GM12801 (cell line): ENCODE results near the gene KLHL15.

Experiments
- CTCF ChIP-seq: IDR thresholded peaks from one replicate; pipeline ENCODE4 v1.5.1; 2011; ENCODE audit warnings: control low read depth; ENCODE audit not compliant: insufficient read length; ENCODE audit errors: extremely low read depth

The KLHL15 gene

GRCh38 chrX:24020306-24020876, 6.6 kb downstream of the KLHL15 start:
- no peak for TF ChIP-seq CTCF

DNA sequence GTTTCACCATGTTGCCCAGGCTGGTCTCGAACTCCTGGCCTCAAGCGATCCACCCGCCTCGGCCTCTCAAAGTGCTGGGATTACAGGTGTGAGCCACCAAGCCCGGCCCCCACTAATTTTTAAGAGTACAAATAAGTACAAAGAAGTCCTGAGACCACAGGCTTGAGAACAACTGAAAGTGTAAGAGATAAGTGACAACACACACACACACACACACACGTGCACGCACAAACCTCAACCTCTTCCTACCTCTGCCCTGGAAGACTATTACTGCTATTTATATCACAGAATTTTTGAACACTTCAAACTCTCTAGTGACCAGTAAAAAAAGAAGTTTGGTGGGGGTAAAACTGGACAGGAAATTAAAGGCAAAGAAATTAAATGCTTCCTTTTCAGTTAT, 7.5 kb downstream of the KLHL15 start:
- no peak for TF ChIP-seq CTCF

DNA sequence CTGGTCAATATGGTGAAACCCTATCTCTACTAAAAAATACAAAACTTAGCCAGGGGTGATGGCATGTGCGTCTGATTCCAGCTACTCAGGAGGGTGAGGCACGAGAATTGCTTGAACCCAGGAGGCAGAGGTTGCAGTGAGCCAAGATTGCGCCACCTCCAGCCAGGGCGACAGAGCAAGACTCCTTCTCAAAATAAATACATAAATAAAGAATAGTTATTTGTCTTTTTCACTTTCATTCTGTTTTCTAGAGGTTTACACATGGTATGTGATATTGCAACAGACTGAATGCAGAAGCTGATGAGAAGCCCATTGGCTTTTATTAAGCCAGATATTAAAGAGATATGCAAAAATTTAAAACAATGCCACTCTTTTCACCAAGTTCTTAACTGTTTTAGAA, 8.2 kb downstream of the KLHL15 start:
- TF ChIP-seq CTCF: no peak

DNA sequence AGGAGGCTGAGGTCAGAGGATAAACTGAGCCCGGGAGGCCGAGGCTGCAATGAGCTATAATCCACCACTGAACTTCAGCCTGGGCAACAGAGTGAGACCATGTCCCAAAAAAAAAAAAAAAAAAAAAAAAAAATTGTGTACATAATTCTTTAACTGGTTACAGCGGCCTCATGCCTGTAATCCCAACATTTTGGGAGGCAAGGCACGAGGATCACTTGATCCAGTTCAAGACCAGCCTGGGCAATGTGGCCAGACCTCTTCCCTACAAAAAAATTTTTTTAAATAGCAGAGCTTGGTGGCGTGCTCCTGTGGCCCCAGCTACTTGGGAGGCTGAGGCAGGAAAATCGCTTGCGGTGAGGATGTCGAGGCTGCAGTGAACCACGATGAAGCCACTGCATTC, 9.3 kb downstream of the KLHL15 start:
- no peak for TF ChIP-seq CTCF

DNA sequence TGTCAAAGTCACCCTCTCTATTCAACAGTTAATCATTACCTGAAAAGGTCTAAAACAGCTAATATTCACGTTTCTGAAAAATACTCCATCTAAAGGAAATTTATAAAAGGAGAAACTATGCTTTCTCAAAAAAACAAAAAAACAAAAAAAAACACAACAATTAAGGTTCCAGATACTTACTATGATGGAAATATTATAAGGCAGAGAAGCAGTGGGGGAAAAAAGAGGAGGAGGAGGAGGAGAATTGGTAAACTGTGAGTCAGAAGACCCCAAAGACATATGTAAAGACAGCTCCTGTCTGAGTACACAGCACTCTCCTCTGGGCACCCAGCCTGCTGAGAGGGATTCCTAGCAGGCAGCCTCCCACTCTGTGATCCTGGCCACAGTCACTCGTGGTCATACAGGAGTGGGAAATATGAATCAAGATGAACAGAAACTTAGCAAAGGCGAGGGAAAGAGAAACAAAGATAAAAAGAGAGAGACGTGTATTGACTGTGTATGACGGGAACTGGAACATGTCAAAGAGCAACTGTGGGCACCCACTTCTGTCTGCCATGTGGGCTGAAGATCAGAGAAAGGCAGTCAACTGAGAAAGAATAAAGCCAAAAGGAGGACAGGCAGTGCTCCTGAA, 12.5 kb downstream of the KLHL15 start:
- TF ChIP-seq CTCF: no peak

GRCh38 chrX:24012266-24012665, 14.7 kb downstream of the KLHL15 start:
- TF ChIP-seq CTCF: no peak

DNA sequence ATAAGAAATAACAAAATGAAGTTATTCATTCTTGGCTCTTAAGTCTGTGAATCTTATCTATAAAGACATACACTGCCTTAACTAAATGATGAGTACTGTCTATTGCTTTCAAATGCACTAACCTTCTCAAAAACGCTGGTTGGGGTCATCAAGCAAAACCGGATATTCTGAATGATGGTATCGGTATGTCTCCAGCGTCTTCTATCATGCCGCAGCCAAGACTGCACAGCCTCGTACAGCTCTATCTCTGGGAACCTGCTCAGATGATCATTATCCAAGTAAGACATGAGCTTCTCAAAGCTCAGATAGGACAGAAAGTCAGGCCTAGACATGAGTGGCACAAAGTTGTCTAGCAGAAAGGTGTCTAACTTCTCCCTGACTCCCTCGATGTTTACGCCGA, 21.1 kb downstream of the KLHL15 start:
- TF ChIP-seq CTCF: no peak
